K562 (cell line): ENCODE measurements around the gene CD99L2. TPM values are rescaled to one million over a fixed set of nuclear protein-coding genes. Genes with fewer than 3 reads are reported as not detected.

Source experiments
- BCOR ChIP-seq: fragments of 450-650 bp; IDR thresholded peaks from 2 replicates; pipeline ENCODE4 v1.6.1; 2016
- CEBPG ChIP-seq, 3 experiments: fragments of 200-800 bp in 1 of 3; sonication (Bioruptor generic) in 1 of 3; sonication (generic) in 1 of 3; formaldehyde crosslinking in 1 of 3; IDR thresholded peaks in 2 of 3; conservative IDR thresholded peaks in 1 of 3; 2 replicates each; pipeline versions ENCODE4 v1.6.1 to v1.8.0; 2016 to 2022; ENCODE audit warnings: missing compliant biosample characterization in 2 of 3, missing genetic modification characterization in 2 of 3, mild to moderate bottlenecking in 1 of 3, missing genetic modification reagents in 1 of 3
- DMBX1 ChIP-seq: fragments of 250-450 bp; sonication (Bioruptor Pico); IDR thresholded peaks from 2 replicates; pipeline ENCODE4 v1.8.0; 2022; ENCODE audit warnings: inconsistent platforms, mild to moderate bottlenecking, moderate library complexity, borderline replicate concordance
- ETV1 ChIP-seq: fragments of 450-650 bp; conservative IDR thresholded peaks from 2 replicates; pipeline ENCODE4 v1.6.1; 2016; ENCODE audit warnings: missing genetic modification characterization, control low read depth, low read depth, missing compliant biosample characterization
- JUN ChIP-seq, 2 experiments: sonication (generic) in 1 of 2; formaldehyde crosslinking in 1 of 2; IDR thresholded peaks; 2 replicates each; pipeline versions ENCODE4 v1.6.1 to v1.8.0; 2012 to 2022; ENCODE audit warnings: borderline replicate concordance in 2 of 2, mild to moderate bottlenecking in 2 of 2, improper control_type of control experiment in 1 of 2, low read depth in 1 of 2, low read length in 1 of 2, missing genetic modification reagents in 1 of 2
- NFATC3 ChIP-seq: fragments of 450-650 bp; IDR thresholded peaks from 2 replicates; pipeline ENCODE4 v1.6.1; 2017; ENCODE audit warnings: mild to moderate bottlenecking
- SAFB2 ChIP-seq: fragments of 200-400 bp; formaldehyde crosslinking; IDR thresholded peaks from 2 replicates; pipeline ENCODE4 v1.6.1; 2018; ENCODE audit warnings: borderline replicate concordance, low read length, low read depth, moderate library complexity; ENCODE audit not compliant: severe bottlenecking
- SMARCA4 ChIP-seq: fragments of 450-650 bp; IDR thresholded peaks from 2 replicates; pipeline ENCODE4 v1.6.1; 2016
- SNRNP70 ChIP-seq: fragments of 200-400 bp; formaldehyde crosslinking; optimal IDR thresholded peaks from 2 replicates; pipeline ENCODE3; 2017; ENCODE audit warnings: low read depth, low read length
- SRSF1 ChIP-seq: fragments of 200-400 bp; formaldehyde crosslinking; IDR thresholded peaks from 2 replicates; pipeline ENCODE4 v1.6.1; 2017; ENCODE audit warnings: mild to moderate bottlenecking, low read depth, low read length, moderate library complexity
- STAG1 ChIP-seq: sonication (generic); formaldehyde crosslinking; IDR thresholded peaks from 2 replicates; pipeline ENCODE4 v1.5.0; 2020; ENCODE audit warnings: missing genetic modification reagents, borderline replicate concordance
- TAF1 ChIP-seq: IDR thresholded peaks from 2 replicates; pipeline ENCODE4 v1.6.1; 2011; ENCODE audit warnings: mild to moderate bottlenecking, low read length, moderate library complexity; ENCODE audit not compliant: insufficient read depth, control insufficient read depth, severe bottlenecking; ENCODE audit errors: extremely low read depth
- TCF3 ChIP-seq: sonication (generic); formaldehyde crosslinking; IDR thresholded peaks from 2 replicates; pipeline ENCODE4 v1.4.0; 2020; ENCODE audit warnings: mild to moderate bottlenecking, missing genetic modification reagents
- YBX1 ChIP-seq: fragments of 450-650 bp; IDR thresholded peaks from 2 replicates; pipeline ENCODE4 v1.7.1; 2016; ENCODE audit warnings: mild to moderate bottlenecking
- ZC3H4 ChIP-seq: sonication (generic); formaldehyde crosslinking; IDR thresholded peaks from 2 replicates; pipeline ENCODE4 v1.9.0; 2021; ENCODE audit warnings: missing genetic modification reagents, borderline replicate concordance
- ZNF146 ChIP-seq: IDR thresholded peaks from one replicate; pipeline ENCODE4 v1.6.1; 2018; ENCODE audit warnings: missing compliant biosample characterization; ENCODE audit not compliant: unreplicated experiment
- ZNF165 ChIP-seq: fragments of 250-450 bp; sonication (Bioruptor Pico); IDR thresholded peaks from 2 replicates; pipeline ENCODE4 v1.4.0; 2020; ENCODE audit warnings: borderline replicate concordance
- ZNF551 ChIP-seq: fragments of 250-450 bp; sonication (Bioruptor Pico); IDR thresholded peaks from 2 replicates; pipeline ENCODE4 v1.5.0; 2021; ENCODE audit warnings: mild to moderate bottlenecking, moderate library complexity
- ZNF561 ChIP-seq: fragments of 450-650 bp; formaldehyde crosslinking; conservative IDR thresholded peaks from 2 replicates; pipeline ENCODE4 v1.4.0; 2020; ENCODE audit warnings: mild to moderate bottlenecking, moderate library complexity
- ZNF76 ChIP-seq: fragments of 250-450 bp; sonication (Bioruptor Pico); IDR thresholded peaks from 2 replicates; pipeline ENCODE4 v1.4.0; 2020; ENCODE audit warnings: mild to moderate bottlenecking, moderate library complexity, borderline replicate concordance
- ZNF766 ChIP-seq: fragments of 200-800 bp; sonication (Bioruptor generic); conservative IDR thresholded peaks from 2 replicates; pipeline ENCODE4 v1.6.1; 2016; ENCODE audit warnings: missing genetic modification characterization, missing compliant biosample characterization
- polyA plus RNA-seq, 8 experiments: library from polyadenylated mRNA; depleted of rRNA in 4 of 8; stranded (reverse) in 5 of 8; unstranded in 3 of 8; fragments of >200 nt; fragmentation: Nextera tagmentation in 2 of 8; fragmentation: Illumina TruSeq in 1 of 8; extraction: Ambion mirVana in 2 of 8; extraction: Trizol in 1 of 8; gene quantifications; 2 replicates each; pipeline versions ENCODE4 v1.2.1 to v1.2.3, GENCODE V29; 2011 to 2014; ENCODE audit warnings: inconsistent platforms in 1 of 8, missing spikeins in 1 of 8
- total RNA-seq, 7 experiments: library from RNA; depleted of rRNA in 6 of 7; stranded (reverse); fragments of >200 nt in 6 of 7; fragmentation: Illumina TruSeq in 2 of 7; extraction: Trizol in 2 of 7; gene quantifications; 2 replicates each; pipeline versions ENCODE4 v1.2.1 to v1.2.3, GENCODE V29; 2011 to 2021; ENCODE audit warnings: low replicate concordance in 1 of 7
- TF ChIP-seq, protein P1 (sequence below): fragments of 200-400 bp; formaldehyde crosslinking; IDR thresholded peaks from 2 replicates; pipeline ENCODE4 v1.6.1; 2017; ENCODE audit warnings: mild to moderate bottlenecking, low read depth, low read length, moderate library complexity
- TF ChIP-seq, protein P2 (sequence below): fragments of 450-650 bp; formaldehyde crosslinking; IDR thresholded peaks from 2 replicates; pipeline ENCODE4 v1.4.0; 2022; ENCODE audit warnings: mild to moderate bottlenecking, moderate library complexity
- TF ChIP-seq, protein P3 (sequence below): fragments of 450-650 bp; IDR thresholded peaks from 2 replicates; pipeline ENCODE4 v1.6.1; 2016
- TF ChIP-seq, protein P4 (sequence below): sonication (generic); formaldehyde crosslinking; IDR thresholded peaks from 2 replicates; pipeline ENCODE4 v1.5.0; 2020; ENCODE audit warnings: missing genetic modification reagents

CD99L2 gene
- total and polyA plus RNA-seq, 9 of the 15 experiments (the other 6 are each of a cell fraction or from before 2014, with no cell fraction given), result 0.76 to 19.0 (median 11.9) TPM

DNA sequence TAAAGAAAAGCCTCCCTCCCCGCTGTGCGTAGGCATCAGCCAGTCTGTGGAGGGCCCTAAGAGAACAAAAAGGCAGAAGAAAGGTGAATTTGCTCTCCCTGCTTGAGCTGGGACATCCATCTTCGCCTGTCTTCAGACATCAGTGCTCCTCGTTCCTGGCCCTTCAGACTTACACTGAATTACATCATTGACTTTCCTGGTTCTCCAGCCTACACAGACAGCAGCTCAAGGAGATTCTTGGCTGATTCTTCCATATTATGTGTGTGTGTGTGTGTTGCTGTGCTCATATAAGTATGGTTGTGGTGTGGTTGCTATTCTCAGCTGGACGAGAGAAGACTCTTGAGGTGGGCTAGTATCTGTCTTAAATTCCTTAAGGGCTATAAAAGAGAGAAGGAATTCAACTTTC lies 35.5 kb upstream of the CD99L2 start (continued):
- TF ChIP-seq, protein P1, sequence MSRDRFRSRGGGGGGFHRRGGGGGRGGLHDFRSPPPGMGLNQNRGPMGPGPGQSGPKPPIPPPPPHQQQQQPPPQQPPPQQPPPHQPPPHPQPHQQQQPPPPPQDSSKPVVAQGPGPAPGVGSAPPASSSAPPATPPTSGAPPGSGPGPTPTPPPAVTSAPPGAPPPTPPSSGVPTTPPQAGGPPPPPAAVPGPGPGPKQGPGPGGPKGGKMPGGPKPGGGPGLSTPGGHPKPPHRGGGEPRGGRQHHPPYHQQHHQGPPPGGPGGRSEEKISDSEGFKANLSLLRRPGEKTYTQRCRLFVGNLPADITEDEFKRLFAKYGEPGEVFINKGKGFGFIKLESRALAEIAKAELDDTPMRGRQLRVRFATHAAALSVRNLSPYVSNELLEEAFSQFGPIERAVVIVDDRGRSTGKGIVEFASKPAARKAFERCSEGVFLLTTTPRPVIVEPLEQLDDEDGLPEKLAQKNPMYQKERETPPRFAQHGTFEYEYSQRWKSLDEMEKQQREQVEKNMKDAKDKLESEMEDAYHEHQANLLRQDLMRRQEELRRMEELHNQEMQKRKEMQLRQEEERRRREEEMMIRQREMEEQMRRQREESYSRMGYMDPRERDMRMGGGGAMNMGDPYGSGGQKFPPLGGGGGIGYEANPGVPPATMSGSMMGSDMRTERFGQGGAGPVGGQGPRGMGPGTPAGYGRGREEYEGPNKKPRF, result no peak
- TF ChIP-seq ZNF561 (CRISPR knock-in tag) (no peak), CEBPG (CRISPR knock-in tag; IDR thresholded peaks at IDR 0.05) (peak; percentile 36; the same call in 1 of the 2 replicates), CEBPG (tag; conservative IDR thresholded peaks at IDR 0.05 in 1 of 2, IDR thresholded peaks at IDR 0.05 in 1 of 2) (peak in 1 of 2 experiments; percentile 84; a peak in 2 of 4 replicates), DMBX1 (no peak), SRSF1 (no peak), TCF3 (CRISPR knock-in tag) (no peak), ETV1 (tag) (no peak), YBX1 (no peak), JUN (IDR thresholded peaks at IDR 0.05; ENCODE audit: borderline replicate concordance, low read depth, low read length) (no peak), JUN (CRISPR knock-in tag; IDR thresholded peaks at IDR 0.05; ENCODE audit: borderline replicate concordance) (no peak), STAG1 (CRISPR knock-in tag) (no peak), SNRNP70 (no peak), ZC3H4 (CRISPR knock-in tag) (no peak), SMARCA4 (peak; percentile 17; the same call in 1 of the 2 replicates), SAFB2 (no peak), ZNF76 (no peak), NFATC3 (no peak), BCOR (no peak), ZNF551 (CRISPR knock-in tag) (no peak), ZNF146 (CRISPR knock-in tag) (no peak), ZNF165 (CRISPR knock-in tag) (no peak), ZNF766 (CRISPR knock-in tag) (peak; percentile 58), TAF1 (no peak)
- TF ChIP-seq, protein P2, sequence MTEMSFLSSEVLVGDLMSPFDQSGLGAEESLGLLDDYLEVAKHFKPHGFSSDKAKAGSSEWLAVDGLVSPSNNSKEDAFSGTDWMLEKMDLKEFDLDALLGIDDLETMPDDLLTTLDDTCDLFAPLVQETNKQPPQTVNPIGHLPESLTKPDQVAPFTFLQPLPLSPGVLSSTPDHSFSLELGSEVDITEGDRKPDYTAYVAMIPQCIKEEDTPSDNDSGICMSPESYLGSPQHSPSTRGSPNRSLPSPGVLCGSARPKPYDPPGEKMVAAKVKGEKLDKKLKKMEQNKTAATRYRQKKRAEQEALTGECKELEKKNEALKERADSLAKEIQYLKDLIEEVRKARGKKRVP, result peak; percentile 47; the same call in 1 of the 2 replicates
- TF ChIP-seq, protein P3, sequence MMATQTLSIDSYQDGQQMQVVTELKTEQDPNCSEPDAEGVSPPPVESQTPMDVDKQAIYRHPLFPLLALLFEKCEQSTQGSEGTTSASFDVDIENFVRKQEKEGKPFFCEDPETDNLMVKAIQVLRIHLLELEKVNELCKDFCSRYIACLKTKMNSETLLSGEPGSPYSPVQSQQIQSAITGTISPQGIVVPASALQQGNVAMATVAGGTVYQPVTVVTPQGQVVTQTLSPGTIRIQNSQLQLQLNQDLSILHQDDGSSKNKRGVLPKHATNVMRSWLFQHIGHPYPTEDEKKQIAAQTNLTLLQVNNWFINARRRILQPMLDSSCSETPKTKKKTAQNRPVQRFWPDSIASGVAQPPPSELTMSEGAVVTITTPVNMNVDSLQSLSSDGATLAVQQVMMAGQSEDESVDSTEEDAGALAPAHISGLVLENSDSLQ, result peak; percentile 60
- TF ChIP-seq, protein P4, sequence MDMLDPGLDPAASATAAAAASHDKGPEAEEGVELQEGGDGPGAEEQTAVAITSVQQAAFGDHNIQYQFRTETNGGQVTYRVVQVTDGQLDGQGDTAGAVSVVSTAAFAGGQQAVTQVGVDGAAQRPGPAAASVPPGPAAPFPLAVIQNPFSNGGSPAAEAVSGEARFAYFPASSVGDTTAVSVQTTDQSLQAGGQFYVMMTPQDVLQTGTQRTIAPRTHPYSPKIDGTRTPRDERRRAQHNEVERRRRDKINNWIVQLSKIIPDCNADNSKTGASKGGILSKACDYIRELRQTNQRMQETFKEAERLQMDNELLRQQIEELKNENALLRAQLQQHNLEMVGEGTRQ (CRISPR knock-in tag), result no peak
